GM21381 (cell line): ENCODE results near the gene NCAM1.
"Not testable (repeated sequence)": the region's sequence is repeated elsewhere in the genome, so short reads cannot be mapped to it uniquely, and the experiment has no call there.

Experiments
- ATAC-seq: cut with Tn5 transposase; IDR thresholded peaks from one replicate; pipeline ENCODE4 v1.9.1; 2021; ENCODE audit warnings: mild to moderate bottlenecking, moderate library complexity; ENCODE audit not compliant: unreplicated experiment

NCAM1 gene

DNA sequence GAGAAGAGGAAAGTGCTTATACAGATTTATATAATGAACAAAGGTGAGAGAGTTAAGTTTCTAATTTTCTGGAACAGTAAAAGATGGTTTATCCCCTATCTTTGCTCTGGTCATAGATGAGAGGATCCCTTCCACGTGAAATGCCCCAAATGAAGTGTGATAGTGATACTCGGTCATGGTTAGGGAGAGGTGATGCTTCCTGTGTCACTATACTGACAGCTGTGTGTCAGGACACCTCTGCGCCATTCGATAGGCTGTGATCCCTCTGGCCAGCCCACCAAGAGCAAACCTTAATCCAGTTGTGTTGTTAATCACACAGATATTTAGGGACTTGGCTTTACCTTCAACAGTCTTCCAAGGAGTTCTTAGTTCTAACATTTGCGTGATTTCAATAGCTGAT lies 57.7 kb downstream of the NCAM1 start:
- no peak for ATAC-seq

DNA sequence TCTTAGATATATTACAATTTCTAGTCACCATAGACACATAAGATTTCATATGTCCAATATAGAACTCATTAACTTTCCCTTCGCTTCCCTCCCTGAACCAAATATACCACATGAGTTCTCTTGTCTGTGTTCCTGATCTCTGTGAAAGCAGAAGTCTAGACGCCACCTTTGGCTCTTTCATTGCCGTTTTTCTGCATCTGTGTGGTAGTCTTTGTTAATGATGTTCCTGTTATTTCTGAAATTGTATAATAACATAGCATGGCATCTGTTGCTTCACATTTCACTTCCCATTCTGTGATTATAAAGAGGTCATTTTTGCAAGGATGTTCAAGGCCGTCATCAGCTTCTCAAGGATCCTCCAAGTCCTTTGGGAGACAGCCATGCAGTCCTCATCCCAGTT lies 58.5 kb downstream of the NCAM1 start:
- no peak for ATAC-seq

DNA sequence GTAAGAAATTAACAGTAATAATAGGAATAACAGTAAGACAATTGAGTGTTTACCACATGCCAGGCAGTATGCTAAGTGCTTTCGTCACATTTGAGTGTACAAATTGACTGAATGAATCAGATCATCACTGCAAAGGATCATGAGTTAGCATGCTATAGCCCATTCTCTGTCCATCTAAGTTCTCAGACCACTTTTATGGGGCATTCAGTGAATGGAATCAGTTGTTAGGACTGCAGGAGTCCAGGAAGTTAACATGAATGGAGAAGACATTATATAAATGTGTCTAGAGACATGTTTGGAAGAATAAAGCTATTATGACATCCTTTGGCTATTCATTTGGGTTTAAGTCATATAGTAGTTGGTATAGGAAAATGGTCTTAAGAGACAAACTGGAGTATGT lies 59.9 kb downstream of the NCAM1 start:
- ATAC-seq, result no peak

DNA sequence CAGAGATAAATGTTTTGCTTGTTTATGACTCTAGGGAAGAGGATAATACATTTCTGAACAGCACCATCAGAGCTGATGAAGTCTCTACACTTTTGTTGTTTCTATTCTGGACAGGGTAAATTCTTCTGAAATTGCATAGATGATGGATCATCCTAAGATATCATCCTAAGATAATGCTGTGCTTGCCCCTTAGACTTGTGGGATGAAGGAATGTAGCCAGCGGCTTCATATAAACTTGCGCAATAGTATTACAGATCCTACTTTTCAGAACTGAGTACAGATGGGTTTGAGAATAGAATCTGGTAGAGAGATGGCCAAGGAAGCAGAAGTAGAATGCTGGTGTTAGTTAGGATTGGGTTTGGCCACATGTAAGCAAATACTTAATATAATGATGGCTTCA lies 61.0 kb downstream of the NCAM1 start:
- ATAC-seq, result no peak

DNA sequence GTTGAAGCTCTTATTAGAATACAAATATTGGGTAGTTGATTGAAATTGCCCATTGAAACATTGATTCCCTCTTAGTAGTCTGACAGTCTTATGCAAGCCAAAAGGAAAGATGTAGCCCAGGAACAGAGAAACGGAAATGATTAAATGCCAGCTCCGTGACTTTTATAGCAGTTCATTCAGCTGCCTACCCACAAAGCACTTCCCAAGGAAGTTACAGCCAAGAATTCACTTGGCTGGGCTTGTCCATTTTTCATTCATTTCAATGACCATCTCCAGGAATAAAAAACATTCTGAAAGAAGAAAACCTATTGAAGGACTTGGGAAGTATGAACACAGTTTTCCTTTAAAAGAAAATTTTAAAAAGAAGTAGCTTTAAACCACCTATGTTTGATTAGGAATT lies 62.0 kb downstream of the NCAM1 start:
- ATAC-seq, result no peak

DNA sequence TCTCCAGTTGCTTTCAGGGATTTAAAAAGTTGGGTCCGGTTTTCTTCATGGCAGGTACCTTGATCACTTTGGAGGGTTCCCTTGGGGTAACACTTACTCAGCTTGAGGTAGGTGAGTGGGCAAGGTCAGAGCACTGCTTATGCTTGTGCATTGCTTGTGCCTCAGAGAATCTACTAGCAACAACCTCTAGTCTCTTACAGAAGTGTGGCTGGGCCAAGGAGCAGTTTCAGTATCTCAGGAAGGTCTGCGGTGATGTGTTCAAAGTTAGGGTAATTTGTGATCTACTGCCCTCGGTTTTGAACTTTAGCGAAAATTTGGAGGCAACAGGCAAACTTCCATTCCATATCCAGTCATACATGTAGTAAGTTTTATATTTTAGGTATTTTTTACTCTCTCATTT lies 62.8 kb downstream of the NCAM1 start:
- ATAC-seq, result no peak

DNA sequence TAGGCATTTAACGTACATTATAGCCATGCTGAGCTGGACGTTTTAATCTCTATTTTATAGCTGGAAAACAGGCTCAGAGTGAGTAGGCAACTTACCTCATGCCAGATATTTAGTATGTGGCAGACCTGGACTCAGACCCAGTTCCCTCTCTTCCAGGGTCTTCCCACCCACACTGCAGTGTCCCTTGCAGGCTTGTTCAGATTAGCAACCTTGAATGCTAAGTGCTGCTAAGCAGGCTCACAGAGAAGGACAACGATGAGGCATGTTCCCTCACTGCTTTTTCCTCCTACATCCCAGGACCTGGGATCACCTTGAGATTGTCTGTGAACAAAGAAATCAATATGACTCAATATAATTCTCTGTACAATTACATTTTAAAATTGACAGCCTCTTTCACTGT lies 65.6 kb downstream of the NCAM1 start:
- ATAC-seq, result no peak

DNA sequence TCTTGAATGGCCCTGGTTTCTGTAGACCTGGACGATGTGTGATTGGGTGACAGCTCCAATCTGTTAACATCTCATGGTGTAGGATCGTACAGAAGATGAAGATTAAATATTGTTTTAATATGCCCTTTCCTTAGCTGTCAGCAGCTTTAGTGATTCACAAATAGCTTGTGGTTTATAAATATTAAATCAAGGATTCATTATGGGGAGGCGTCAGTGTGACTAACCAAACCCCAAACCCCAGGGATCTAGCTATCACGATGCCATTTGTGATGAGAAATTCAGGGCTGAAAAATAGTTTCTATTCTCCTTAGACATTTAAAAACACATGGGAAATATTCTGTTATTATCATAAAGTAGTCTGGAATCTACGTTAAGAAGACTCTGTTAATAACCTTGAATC lies 73.4 kb downstream of the NCAM1 start:
- no peak for ATAC-seq

DNA sequence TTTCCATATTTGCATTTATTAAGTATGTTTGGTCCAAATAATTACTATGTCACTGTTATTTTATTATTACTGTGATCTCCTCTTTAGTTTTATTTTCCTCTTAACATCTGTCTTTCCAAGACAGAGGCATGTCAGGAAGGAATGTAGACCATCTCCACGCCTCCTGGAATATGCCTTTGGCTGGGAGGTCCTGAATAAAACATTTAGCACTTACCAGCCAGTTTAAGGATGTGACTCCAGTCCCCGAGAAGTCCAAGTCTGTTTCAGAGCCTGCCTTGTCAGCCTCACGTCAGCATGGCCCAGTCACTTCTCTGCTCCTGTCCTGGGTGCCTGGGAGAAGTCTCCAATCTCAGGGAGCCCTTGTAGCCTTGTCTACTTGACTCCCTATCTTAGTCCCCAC lies 74.5 kb downstream of the NCAM1 start:
- no peak for ATAC-seq

DNA sequence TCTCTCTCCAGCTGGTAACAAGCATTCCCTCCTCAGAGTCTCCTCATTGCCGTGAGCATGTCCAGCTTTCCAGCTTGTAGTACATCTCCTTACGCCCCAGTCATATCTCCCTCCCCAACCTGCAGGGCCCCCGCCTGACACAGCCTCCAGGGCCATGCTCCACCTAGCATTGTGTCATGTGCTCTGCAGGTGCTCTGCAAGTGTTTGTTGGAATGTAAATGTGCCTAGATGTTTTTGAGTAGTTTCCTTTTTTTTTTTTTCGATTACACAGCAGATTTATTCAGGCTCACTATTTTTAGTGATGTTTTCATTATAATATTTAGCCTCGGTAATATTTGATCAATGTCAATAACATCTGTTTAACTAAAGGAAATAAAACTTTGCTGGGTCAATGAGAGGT lies 82.5 kb downstream of the NCAM1 start:
- no peak for ATAC-seq

DNA sequence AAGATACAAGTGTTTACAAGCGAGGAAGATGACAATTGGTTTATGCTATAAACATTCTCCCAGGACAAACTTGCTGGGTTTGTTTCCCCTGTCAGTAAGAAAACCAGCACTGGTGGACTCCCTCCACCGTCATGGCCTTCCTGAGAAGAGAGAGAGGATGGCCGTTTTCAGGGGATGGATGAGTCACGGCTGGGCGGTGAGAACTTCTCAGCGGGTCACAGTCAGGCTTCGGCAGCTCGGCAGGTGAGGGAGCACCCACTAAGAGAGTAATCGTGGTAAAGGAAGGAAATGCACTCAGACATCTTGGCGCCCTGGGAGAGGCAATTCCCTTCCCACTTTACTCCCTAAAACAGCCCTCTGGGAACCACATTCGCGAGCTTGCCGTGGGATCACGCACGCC lies 83.9 kb downstream of the NCAM1 start:
- ATAC-seq, result no peak

DNA sequence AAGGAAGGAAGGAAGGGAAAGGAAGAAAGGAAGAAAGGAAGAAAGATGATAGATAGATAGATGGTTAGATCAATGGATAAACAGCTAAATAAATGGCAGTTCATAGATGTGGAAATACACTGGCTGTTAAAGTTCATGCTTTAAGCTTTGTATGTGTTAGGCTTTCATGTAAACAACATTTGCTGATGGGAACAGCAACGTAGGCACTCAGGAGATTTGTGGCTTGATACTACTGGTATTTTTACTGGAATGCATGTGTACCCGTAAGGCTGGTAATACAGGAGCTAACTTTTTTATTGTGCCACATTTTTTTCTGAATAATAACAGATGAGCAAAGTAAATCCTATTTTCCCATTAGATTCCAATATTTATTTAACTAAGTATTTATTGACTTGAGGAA lies 85.6 kb downstream of the NCAM1 start:
- ATAC-seq, result no peak

DNA sequence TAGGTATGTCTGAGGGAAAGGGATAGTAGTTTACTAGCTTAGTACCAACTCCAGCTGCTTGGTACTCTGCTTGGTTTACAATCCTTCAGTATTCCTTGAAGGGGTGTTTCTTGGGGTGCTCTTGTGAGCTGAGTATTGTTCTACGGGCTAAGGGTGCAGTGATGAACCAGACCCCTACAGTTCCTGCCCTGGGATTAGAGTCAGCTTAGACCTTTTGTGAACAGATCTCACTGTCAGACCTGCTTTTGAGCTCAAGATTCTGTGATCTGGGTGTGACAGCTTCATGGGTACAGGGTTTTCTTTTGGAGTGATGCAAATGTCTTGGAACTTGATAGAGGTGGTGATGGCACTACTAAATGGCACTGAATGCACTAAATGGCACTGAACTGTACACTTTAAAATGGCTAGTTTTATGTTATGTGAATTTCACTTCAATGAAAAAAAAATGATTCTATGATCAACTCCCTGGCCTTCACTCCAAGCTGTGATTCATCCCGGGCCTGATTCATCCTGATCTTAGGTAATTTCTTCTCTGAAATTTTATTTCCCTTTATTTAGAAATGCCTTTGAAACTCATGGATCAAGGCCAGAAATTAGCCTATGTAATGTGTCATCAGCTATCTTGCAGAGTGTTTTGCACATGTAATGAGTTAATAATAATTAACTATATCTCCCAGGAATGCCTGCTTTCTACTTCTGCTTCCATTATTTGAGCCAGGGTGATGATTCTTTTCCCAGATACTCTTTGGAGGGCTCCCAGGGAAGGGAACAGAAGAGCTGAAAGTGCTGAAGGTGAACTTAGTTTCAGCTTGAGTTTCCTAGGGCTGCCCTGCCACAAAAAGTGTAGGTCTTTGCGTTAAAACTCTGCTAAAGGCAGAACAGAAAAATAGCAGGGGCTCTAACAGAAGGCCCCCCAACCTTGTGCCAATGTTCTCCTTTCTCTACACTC lies 87.9 kb downstream of the NCAM1 start:
- ATAC-seq, result no peak

DNA sequence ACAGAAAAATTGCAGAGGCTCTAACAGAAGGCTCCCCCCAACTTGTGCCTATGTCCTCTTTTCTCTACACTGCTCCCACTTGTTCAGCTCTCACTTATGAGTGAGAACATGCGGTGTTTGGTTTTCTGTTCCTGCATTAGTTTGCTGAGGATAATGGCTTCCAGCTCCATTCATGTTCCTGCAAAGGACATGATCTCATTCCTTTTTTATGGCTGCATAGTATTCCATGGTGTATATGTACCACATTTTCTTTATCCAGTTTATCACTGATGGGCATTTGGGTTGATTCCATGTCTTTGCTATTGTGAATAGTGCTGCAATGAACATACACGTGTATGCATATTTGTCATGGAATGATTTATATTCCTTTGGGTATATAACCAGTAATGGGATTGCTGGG lies 91.8 kb downstream of the NCAM1 start:
- not testable (repeated sequence) for ATAC-seq

DNA sequence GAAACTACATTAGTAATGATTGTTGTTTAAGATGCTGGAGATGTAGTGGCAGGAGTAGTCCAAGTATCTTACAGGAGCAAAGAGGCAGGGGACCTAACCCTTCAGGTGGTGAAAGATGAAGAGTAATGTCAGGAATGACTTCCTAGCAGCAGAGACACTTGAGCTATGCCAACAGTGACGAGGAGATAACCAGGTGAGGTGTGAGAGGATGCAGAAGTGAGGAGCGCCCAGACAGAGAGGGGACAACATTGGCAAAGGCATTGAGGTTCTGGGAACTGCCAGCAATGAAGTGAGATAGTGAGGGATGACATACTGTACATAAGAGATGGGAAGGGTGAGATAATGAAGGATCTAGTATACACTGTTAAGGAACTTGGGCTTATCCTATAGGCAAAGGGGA lies 95.8 kb downstream of the NCAM1 start:
- no peak for ATAC-seq

DNA sequence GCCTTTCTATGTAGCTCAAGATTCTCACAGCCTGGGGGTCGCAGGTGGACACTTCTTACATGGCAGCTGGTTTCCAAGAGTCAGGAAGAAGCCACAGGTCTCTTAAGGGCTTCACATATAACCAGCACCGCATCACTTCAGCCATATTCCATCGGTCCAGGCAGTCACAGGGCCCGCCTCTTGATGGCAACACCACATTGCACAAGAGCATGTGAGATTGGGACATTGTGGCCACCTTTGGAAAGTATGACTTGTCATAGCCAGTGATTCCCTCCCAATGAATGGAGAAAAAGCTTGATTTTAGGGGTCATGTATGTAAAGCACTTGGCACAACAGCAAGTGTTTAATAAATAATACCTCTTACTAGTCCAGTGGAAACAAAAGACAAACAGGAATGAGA lies 98.3 kb downstream of the NCAM1 start:
- no peak for ATAC-seq

DNA sequence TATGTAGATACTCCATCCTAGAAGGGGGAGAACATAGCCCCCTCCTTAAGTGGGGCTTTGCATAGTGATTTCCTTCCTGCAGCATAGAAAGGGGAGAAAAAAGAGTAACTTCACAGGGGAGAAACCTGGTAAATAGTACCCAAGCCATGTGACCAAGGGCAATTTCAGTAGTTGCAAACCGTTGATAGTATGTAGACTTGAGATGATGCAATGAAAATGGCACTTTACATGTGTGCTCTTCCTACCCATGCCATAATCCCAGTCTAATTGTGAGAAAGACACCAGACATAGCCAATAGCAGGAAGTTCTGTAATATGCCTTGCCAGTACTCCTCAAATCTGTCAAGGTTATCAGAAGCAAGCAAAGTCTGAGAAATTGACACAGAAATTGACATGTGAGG lies 104.1 kb downstream of the NCAM1 start:
- no peak for ATAC-seq

DNA sequence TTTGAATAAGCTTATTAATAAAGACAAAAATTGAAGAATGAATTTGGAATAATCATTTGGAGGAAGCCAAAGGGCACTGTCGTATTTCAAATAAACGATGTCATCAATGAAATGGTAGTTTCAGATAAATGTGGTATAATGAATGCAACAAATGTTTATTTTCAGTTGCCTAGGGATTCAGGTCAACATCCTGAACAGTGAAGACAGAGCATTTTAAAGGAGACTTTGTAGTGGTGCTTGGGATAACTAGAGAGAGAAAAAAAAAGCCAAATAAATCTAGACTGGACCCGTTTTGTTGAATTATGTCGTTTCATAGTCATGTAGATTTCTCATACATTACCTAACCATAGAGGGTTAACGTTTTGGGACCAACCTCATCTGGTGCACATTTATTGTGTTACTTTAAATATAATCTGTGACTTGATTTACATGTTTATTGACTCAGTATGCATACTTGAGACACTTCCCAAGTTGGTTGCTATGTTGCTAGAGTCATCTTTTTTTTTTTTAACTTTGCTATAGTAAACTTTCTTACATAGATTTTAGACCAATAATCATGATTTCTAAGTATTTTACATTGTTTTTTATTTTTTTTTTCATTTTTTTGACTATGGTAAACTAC lies 111.1 kb downstream of the NCAM1 start:
- no peak for ATAC-seq

DNA sequence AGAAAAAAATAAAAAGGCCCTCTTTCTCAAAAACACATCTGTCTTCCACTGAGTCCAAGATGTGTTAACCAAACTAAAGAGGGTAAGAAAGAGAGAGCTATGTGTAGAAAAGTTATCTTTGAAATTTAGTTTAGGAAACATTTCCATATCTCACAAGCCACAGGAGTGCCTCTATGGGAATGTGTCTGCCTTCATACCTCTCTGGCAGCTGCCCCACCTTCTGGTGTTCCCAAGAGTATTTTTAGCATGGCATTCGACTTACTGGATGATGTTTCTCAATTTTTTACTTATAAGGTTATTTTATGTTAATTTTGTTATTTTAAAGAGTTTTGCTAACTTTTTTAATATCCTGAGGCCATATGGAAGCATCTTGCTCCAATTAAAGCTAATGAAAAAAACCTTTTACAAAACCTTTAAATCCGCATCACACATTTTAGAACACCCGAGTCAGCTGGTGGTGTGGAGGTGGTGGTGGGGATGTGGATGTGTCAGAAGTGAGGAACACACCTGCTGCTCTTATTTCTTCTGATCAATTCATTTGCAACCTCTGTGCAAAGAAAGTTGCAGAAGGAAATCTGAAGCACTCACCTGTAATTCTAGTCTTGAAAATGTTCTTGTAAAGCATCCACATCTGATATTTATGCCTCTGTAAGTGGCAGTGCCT lies 112.2 kb downstream of the NCAM1 start:
- no peak for ATAC-seq

DNA sequence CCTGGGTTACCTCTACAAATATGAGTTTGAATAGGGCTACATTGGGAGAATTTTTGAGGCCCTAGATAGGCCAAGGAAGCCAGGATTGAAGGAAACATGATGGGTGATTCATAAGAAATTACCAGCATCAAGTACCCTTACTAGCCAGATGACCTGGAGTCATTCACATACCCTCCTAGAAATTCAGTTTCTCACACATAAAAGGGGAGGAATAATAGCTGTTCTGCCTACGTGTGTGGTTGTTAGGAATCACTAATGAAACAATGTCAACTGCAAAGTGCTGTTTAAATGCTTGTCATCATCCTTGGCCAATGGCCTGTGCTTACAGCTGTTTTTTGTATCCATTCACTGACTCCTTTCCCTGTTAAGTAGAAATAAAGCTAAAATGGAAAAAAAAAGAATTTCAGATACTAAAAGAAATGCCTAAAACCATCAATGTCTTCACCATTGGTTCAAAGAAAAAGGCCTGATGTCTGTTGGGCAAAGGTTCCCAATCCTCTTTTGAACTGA lies 114.4 kb downstream of the NCAM1 start:
- no peak for ATAC-seq

DNA sequence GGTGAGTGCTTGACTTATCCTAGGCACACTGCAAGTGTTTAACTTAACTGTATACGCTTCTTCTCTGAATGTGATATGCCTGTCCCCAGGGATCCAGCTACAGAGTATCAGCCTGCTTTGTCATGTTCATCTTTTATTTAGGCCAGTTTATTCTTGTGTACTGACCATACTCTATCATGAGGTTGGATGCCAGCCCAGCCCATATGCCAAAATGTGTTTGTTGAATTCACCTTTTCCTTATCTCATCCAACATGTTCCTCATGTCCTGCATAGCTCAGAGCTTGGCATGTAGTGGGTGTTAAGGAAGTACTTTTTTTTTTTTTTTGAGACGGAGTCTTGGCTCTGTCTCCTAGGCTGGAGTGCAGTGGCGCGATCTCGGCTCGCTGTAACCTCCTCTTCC lies 116.2 kb downstream of the NCAM1 start:
- no peak for ATAC-seq
